ENCODE measurements around the gene GPR108.
A peak's percentile ranks its signal among the peaks of the same experiment; 100 is the strongest.

Gene GPR108

DNA sequence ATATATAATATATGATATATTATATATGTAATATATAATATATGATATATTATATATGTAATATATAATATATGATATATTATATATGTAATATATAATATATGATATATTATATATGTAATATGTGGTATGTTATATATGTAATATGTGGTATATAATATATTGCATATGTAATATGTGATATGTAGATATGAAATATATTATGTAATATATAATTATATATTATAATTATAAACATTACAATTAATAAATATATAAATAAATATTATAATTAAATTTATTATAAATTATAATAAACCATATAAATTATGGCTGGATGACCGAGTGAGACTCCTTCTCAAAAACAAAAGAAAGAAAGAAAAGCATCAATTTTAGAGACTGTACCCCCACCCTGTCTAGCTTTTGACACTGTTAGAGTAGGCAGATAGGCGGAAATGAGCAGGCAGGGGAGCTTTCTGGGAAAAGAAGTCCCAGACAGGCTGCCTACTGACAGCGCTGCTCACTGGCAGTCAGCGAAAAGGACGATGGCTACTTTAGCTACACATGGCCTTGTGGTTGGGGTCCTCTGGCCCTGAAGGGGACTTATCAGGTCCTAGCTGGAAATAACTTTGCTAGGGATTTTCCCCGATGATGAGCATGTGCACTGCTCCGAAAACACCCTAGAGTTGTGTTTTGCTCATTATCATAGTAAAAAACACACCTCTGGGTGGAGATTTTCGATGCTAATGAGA lies 36.6 kb downstream of the GPR108 start:
- DNase-seq, result no peak

DNA sequence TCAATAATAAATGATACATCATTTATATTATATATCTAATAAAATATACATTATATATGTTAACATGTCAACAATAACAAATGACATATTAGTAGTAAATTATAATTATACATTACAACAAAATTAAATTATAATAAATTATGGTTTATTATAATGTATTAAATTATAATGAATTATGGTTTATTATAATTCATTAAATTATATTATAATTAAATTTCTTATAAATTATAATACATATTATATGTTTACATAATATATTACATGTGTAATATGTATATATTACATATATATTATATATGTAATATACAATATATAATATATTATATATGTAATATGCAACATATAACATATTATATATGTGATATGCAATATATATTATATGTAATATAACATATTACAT lies 37.4 kb downstream of the GPR108 start:
- DNase-seq, result no peak

DNA sequence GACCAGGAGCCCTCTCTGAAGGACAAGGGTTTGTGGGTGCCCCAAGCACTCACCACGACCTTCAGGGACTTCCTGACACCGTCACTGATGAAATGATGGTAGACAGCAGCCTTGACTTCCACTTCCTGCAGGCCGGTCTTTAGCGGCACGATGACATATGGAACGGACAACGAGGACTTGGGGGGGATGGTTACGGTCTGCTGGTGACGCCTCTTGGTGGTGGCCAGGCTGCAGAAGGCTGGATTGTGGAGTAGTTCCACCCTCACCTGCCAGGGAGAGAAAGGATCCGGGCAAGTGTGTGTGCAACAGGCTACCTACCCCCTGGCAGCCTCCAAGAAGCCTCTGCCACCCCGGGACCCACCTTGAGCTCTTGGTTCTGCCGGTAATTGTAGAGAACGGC lies 40.1 kb downstream of the GPR108 start:
- DNase-seq, result no peak

DNA sequence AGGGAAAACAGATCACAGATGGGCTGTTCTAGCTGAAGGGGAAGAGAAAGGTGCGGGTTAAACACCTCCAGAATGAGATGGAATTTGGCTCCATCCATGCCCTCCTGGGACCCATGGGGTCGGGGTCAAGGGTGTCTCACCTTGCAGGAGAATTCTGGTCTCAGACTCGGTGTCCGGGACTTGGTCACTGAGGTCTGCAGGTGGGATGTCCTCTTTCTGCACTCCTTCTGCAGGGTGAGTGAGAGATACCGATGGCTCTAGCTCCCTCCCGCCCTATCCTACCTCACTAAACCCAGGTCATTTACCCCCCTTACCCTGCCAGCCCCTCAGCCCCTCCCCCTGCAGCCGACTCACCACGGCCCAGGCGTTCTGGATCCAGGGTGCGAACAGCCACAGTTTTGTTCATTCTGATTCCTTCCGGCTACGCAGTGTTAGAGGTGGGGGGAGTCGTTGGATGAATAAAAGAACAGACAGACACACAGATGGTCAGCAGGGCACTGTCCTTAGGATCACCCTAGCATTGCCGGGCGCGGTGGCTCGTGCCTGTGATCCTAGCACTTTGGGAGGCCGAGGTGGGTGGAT lies 41.0 kb downstream of the GPR108 start:
- DNase-seq, result no peak

DNA sequence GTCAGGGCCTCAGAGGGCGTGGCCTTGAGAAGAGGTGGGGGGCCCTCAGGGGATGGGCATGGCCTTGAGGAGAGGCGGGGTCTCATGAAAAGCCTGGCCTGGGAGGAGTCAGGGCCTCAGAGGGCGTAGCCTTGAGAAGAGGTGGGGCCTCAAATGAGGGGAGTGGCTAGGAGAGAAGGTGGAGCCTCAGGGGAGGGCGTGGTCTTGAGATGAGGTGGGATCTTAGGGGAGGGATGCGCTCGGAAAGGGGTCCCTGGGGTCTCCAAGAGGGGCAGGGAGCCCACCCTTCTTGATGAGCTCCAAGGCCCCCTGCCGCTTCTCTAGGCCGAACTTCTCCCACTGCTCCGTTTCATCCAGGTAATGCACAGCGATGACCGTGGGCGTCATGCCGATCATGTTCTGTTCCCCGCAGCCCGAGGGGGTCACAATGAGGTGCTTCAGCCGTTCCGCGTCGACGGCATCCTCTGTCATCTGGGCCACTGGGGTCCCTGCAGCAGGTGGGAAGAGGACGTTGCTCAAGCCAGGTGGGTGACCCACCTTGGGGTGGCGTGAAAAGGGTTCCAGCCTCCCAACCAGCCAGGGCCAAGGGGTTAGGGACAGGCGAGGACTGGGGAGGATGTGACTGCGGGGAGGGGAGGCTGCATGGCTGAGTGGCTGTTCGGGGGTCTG lies 43.1 kb downstream of the GPR108 start:
- DNase-seq, result peak; percentile 28

DNA sequence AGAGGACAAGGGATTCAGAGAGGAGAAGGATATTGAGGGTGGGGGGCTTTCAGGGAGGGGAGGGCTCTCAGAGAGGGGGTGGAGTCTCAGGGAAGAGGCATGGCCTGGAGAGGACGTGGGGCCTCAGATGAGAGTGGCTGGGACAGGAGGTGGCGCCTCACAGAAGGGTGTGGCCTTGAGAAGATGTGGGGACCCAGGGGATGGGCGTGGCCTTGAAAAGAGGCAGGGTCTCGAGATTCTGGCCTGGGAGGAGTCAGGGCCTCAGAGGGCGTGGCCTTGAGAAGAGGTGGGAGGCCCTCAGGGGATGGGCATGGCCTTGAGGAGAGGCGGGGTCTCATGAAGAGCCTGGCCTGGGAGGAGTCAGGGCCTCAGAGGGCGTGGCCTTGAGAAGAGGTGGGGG lies 43.7 kb downstream of the GPR108 start:
- peak; percentile 32 for DNase-seq

DNA sequence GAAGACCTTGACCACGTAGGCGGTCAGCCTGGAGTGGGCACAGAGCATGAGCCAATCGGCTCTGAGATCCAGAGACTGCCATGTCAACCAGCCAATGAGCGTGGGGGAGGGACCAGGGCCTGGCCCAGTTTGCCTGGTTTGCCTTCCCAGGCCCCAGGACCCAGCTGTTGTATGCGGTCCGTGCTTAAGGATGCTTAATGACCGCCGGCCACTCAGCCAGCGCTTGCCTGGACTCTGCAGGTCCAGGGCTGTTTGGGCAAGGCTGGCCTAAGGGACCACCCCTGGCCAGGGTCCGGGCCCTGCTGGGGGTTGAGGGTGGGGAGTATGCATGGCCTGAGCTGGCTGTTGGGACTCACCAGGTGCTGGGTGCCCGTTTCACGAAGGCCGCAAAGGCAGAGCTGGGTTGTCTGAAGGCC lies 44.3 kb downstream of the GPR108 start:
- DNase-seq, result no peak

DNA sequence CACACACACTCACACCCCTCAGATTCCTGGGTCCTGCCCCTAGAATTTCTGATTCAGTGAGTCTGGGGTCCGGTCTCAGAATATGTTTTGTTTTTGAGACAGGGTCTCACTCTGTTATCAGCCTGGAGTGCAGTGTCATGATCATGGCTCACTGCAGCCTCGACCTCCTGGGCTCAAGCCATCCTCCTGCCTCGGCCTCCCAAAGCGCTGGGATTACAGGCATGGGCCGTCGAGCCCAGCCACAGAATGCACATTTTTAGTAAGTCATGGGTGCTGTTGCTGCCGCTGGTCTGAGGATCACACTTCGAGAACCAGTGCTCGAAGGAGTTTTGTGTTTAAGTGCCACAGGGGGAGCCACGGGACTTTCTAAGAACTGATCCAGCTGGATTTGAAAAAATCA lies 45.4 kb downstream of the GPR108 start:
- DNase-seq, result no peak

DNA sequence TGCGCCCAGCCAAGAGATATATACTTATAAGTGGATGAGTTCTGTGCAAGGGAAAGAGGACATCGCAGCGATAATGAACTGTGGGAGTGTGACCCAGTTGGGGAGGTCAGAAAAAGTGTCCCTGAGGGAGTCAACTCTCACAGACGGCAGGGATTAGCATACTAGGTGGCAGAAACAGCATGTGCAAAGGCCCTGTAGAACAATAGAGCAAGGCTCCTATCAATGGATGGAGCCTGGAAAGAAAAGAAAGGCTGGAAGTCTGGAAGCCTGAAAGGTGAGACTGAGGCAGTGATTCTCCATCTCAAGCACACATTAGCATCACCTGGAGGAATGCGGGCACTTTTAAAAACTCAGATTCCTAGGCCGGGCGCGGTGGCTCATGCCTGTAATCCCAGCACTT lies 46.0 kb downstream of the GPR108 start:
- DNase-seq, result no peak

DNA sequence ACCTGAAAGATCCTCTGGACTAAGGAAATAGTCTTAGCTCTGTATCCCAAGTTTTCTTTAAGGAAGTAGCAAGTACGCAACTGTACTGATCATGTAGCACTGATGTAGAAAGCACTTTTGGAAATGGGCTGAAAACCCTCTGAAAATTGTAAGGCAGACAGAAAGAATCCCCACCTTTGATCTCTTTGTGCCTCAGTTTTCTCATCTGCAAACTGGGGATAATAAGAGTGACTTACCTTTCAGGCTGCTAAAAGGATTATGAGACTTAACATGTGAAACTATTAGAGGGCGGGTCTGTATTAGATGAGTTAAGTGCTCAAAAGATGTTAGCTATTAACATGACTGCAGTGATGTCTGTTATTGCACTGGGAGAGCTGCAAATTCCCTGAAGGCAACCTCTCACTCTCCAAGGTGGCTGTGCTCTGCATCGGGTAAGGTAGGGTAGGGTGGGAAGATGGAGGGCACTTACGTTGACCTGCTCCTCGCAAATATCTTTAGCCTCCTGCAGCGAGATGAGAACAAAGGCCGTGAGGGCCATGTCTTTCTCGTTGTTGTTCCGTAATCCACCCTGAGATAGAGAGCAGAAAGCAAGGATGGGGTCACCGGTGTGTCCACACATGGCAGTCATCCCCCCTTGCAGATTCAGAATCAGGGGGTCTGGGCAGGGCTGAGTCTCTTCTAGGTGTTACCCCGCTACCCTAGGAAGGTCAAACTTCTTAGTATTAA lies 47.1 kb downstream of the GPR108 start:
- no peak for DNase-seq

DNA sequence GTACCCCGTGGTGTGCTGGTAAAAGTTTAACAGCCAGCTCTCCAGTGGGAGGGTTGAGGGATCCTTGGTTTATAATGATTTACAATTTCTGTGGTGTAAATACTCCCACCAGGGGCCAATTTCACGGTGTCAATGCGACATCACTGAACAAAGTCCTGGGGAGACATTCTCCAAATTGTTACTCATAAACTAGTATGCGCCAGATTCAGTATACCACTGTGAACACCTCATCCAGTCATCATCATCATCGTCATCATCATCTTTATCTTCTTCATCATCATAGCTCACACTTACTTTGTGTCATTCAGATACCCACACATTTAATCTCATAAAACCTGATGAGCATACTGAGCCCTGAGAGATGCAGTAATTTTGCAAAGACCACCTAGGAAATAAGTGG lies 50.3 kb downstream of the GPR108 start:
- DNase-seq, result no peak

DNA sequence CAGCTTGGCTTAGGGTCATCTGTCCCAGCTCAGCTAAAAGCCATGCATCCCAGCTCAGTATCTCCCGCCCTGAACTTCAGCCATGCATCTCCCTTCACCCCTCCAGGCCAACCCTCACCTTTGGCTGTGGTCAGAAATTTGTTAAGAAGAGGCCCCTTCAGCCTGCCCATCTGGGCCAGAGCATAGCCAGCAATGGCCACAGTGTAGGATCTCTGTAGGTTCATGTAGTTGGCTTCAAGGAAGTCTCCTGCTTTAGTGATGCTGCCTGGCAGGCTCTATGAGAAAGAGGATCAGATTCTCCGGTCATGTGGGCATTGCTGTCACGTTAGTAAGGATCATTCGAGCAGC lies 50.8 kb downstream of the GPR108 start:
- DNase-seq, result no peak

DNA sequence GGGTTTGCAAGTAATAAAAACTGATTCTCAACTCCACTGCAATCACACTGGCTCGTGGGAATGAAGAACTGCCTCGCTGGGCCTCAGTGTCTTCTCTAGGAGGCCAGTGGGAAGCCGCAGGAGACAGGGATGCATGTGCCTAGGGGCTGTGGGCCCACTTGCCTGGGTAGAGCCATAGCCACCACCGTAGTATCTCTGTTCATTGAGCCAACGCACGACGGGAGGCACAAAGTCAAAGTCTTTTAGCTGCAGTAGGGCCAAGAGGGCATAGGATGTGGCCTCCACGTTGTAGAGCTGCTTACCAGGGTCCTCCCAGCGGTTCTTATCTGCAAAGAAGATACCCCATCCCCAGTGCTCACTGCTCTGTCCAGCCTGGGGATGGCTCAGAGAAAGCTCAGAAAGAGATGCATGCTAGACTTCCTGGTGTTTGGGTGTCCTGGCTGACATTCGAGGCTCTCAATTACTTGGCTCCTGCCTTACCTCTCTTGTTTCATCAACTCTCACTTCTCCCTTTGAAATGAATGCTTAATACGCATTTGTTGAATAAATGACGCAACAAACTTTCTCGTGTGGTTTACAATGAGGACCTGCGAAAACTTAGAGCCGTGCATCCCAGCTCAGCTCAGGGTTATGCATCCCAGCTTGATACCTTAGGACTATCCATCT lies 51.3 kb downstream of the GPR108 start:
- DNase-seq, result no peak

DNA sequence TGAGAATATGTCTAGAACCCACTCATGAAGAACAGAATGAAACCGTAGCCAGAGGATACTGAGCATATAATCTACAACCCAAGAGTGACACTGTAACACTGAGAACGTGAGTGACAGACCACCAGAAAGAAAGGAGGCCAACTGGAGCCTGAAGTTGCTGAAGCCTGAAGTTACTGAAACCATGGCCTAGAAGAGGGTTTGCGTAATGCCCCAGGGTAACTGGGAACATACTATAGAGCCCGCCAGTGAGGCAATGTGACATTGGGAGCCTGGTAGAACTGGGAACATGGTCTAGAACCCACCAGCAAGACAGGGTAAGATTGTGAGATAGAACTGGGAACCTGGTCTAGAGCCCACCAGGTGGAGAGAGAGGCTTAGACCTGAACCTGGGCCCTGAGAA lies 51.9 kb downstream of the GPR108 start:
- DNase-seq, result no peak

DNA sequence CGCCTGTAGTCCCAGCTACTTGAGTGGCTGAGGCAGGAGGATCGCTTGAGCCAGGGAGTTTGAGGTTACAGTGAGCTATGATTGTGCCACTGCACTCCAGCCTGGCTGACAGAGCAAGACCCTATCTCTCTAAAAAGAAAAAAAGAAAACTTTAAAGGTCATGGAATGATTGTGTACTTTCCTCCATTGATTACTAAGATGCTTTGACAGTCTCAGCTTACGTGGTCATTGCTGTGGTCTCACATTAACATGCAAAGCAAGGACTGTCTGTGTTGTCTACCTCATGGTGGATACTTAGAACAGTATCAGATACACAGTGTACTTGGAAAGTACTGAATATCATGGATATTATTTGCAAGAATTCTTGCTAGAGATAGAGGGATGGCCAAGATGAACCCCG lies 53.4 kb downstream of the GPR108 start:
- DNase-seq, result no peak

DNA sequence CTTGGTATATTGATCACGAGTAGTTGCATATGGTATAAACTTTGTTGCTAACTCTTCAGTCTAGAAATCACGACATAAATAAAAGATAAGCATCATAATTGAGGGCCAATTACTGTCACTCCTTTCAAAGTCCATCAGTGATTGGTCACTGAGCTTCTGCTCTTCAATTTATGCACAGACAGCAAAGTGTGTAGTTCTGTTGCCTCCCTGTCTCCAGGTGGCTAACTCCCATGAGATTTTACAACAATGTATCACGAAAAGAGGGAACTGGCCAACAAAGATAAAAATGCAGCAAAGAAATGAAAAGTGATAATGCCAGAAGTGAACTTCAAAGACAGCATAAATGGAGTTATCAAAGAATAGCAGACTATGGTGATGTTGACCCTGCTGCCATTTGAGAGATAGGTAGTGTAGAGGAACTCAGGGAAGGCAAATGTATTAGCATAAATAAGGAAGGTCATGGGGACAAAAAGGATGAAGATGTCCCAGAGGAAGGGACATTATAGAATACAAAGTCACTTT lies 54.7 kb downstream of the GPR108 start:
- no peak for DNase-seq

DNA sequence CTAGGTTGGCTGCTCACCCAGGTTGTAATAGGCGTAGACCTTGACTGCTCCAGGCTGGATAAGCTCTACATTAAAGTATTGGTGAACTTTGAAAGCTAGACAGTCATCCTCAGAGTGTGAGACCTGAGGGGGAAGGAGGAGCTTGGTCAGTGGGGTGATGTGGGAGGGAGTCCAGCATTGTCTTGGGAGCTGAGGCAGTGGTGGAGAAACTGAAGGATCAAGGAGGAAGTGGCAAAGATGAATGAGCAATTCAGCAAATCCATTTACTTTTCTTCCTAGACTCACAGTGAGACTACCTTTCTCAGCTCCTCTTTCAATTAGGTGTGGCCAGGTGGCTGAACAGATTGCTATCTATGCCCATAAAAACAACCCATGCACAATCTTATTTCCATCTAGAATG lies 57.2 kb downstream of the GPR108 start:
- no peak for DNase-seq
